ENCODE data around the gene LUZP1. TPM values are rescaled to one million over a fixed set of nuclear protein-coding genes. Genes with fewer than 3 reads are reported as not detected.

Gene LUZP1
- total RNA-seq, 4 donors from 2014 or later = 20.8 to 25.7 (median 22.9) TPM

DNA sequence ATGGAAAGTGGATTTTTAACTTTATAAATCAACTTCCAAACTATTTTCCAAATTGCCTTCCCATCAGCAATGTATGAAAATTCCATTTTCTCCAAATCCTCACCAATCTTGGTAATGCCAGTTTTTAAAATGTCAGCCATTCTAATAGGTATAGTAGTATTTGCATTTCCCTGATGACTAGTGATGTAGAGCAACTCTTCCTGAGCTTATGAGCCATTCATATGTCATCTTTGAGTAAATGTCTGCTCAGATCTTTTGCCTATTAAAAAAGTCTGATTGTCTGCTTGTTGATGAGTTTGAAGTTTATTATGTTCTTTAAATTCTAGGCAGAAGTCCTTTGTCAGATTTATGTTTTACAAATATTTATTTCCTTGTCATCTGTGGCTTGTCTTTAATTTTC is 94.6 kb downstream of the LUZP1 start:
- Histone ChIP-seq H3K9me3 (no peaks in the 10 kb centered on the region), H3K27ac (no peak overlapping the region), H3K4me3 (no peak overlapping the region), H3K27me3 (no peaks in the 10 kb centered on the region), H3K4me1 (peaks cover 1% of the 10 kb centered on the region), H3K36me3 (peaks cover 66% of the 10 kb centered on the region)
- TF ChIP-seq EP300 (IDR thresholded peaks at IDR 0.05) = no peak
- no peak for TF ChIP-seq POLR2A (IDR thresholded peaks at IDR 0.05)
- no peak for TF ChIP-seq POLR2AphosphoS5 (IDR thresholded peaks at IDR 0.05)
- TF ChIP-seq, protein P1, sequence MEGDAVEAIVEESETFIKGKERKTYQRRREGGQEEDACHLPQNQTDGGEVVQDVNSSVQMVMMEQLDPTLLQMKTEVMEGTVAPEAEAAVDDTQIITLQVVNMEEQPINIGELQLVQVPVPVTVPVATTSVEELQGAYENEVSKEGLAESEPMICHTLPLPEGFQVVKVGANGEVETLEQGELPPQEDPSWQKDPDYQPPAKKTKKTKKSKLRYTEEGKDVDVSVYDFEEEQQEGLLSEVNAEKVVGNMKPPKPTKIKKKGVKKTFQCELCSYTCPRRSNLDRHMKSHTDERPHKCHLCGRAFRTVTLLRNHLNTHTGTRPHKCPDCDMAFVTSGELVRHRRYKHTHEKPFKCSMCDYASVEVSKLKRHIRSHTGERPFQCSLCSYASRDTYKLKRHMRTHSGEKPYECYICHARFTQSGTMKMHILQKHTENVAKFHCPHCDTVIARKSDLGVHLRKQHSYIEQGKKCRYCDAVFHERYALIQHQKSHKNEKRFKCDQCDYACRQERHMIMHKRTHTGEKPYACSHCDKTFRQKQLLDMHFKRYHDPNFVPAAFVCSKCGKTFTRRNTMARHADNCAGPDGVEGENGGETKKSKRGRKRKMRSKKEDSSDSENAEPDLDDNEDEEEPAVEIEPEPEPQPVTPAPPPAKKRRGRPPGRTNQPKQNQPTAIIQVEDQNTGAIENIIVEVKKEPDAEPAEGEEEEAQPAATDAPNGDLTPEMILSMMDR (IDR thresholded peaks at IDR 0.05) = no peak
- DNase-seq (ENCODE audit: low spot score in 2 of 2) = no peak

DNA sequence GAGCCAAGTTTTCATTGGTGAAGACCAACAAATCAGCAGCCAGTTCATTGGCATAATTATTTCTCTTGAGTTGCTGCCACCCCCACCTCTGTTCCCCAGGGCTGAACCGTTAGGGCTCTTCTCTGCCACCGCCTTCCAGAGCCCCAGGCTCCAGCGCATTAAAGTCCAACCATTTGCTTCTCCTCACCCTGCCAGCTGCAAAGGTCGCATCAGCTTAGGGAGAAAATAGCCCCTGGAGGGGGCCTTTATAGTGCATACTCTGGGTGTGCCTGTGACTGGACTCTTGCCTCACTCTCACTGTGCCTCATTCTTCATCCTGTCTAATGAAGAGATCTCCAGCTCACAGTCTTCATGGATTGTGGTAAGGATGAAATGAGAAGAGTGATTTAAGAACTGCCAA is 99.0 kb downstream of the LUZP1 start:
- Histone ChIP-seq H3K27me3 (no peaks in the 10 kb centered on the region), H3K9me3 (no peaks in the 10 kb centered on the region), H3K4me1 (no peaks in the 10 kb centered on the region), H3K36me3 (peaks cover 68% of the 10 kb centered on the region), H3K4me3 (no peak overlapping the region), H3K27ac (no peak overlapping the region)
- no peak for TF ChIP-seq EP300 (IDR thresholded peaks at IDR 0.05)
- TF ChIP-seq, protein P1 (IDR thresholded peaks at IDR 0.05) = no peak
- TF ChIP-seq POLR2A (IDR thresholded peaks at IDR 0.05) = no peak
- 86% methylated on average over 4 of the region's 4 CpGs for WGBS
- no peak for DNase-seq (ENCODE audit: low spot score in 2 of 2)

DNA sequence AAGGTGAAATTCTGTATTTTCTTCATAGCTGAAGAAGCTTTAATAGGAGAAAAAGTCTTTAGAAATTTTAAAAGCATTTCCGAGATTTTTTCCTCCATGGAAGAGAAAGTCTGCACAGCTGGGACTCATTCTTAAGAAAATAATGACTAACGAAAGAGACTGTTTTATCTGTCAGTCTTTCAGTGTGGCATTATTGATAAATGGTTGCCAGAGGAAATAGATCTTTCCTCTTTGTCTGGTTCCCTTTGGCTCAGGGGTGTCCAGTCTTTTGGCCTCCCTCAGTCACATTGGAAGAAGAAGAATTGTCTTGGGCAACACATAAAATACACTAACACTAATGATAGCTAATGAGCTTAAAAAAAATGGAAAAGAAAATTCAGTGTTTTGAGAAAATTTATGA is 99.5 kb downstream of the LUZP1 start:
- Histone ChIP-seq H3K27me3 (no peaks in the 10 kb centered on the region), H3K4me3 (no peak overlapping the region), H3K4me1 (no peaks in the 10 kb centered on the region), H3K9me3 (no peaks in the 10 kb centered on the region), H3K36me3 (peaks cover 68% of the 10 kb centered on the region), H3K27ac (no peak overlapping the region)
- no peak for DNase-seq (ENCODE audit: low spot score in 2 of 2)
- 90% methylated on average over 2 of the region's 2 CpGs for WGBS
- TF ChIP-seq POLR2A (IDR thresholded peaks at IDR 0.05) (no peak), EP300 (IDR thresholded peaks at IDR 0.05) (no peak), POLR2AphosphoS5 (IDR thresholded peaks at IDR 0.05) (no peak)
- TF ChIP-seq, protein P1 (IDR thresholded peaks at IDR 0.05) = no peak

DNA sequence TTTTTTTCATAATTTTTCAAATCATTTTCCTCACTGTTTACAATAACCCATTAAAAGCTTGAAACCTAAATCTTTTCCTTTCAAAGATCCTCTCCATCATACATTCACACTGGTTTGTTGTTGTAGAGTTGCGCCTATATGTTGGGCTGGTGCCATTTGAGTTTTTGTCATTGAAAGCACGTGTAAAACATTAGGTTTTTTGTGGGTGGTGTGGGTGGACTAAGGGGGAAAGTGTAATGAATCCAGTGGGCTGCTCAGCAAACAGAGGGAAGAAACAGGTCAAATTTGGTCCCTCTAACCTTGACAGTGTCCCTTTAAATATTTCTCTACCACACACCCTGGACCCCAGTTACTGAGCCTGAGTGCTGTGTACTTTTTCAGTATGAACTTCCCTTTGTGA is 102.6 kb downstream of the LUZP1 start:
- Histone ChIP-seq H3K36me3 (peaks cover 64% of the 10 kb centered on the region), H3K27ac (no peak overlapping the region), H3K27me3 (no peaks in the 10 kb centered on the region), H3K4me3 (no peak overlapping the region), H3K4me1 (no peaks in the 10 kb centered on the region), H3K9me3 (no peaks in the 10 kb centered on the region)
- WGBS = 88% methylated on average over 2 of the region's 2 CpGs
- no peak for DNase-seq (ENCODE audit: low spot score in 2 of 2)
- TF ChIP-seq, protein P1 (IDR thresholded peaks at IDR 0.05) = no peak
- TF ChIP-seq POLR2A (IDR thresholded peaks at IDR 0.05) (no peak), EP300 (IDR thresholded peaks at IDR 0.05) (no peak), POLR2AphosphoS5 (IDR thresholded peaks at IDR 0.05) (no peak)

DNA sequence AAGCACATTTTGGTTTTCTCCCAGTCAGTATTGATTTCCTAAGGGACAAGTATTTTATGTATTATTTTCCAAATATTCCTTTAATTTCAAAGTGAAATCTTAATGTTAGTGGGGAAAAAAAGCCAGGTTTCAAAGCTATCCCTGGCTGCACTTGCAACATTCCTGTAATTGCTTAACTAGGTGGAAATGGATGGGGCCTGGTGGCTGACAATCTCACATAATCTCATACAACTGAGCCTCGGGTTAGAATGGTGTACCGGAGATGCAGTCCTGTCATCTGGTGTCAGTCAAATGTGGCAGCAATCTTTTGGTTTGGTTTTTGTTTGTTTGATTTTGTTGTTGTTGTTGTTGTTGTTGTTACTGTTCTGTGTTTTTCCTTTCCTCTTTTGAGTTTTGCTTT is 103.3 kb downstream of the LUZP1 start:
- Histone ChIP-seq H3K27ac (no peak overlapping the region), H3K4me1 (no peaks in the 10 kb centered on the region), H3K36me3 (peaks cover 64% of the 10 kb centered on the region), H3K9me3 (no peaks in the 10 kb centered on the region), H3K4me3 (no peak overlapping the region), H3K27me3 (no peaks in the 10 kb centered on the region)
- no peak for TF ChIP-seq EP300 (IDR thresholded peaks at IDR 0.05)
- TF ChIP-seq POLR2A (IDR thresholded peaks at IDR 0.05) = no peak
- no peak for TF ChIP-seq POLR2AphosphoS5 (IDR thresholded peaks at IDR 0.05)
- no peak for DNase-seq (ENCODE audit: low spot score in 2 of 2)
- 90% methylated on average over 2 of the region's 2 CpGs for WGBS

DNA sequence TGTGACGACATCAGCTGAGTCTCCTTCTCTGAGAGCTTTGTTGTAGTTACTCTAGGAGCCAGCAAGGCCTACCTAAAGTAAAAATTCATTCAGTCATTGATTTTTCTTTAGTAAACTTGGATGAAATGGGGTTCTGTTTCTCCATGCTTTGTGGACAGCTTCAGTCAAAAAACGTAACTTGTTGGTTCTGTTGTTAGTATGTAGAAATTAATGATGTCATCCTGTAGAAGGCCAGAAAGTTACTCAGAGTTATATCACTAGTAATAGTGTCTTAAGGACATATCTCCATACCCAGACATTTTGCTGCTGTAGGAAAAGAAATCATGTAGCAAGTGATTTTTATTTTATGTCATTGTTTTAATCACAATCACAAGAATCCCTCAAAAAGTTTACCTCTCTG is 106.4 kb downstream of the LUZP1 start:
- peaks cover 69% of the 10 kb centered on the region for H3K36me3 ChIP-seq
- H3K4me3 ChIP-seq = no peak overlapping the region

More for the DNA sequence above, 106.4 kb downstream of the LUZP1 start:
- H3K27me3 ChIP-seq = no peaks in the 10 kb centered on the region
- H3K27ac ChIP-seq = no peak overlapping the region
- 76% methylated on average over 2 of the region's 2 CpGs for WGBS
- no peaks in the 10 kb centered on the region for H3K4me1 ChIP-seq
- TF ChIP-seq EP300 (IDR thresholded peaks at IDR 0.05) (no peak), POLR2A (IDR thresholded peaks at IDR 0.05) (no peak), POLR2AphosphoS5 (IDR thresholded peaks at IDR 0.05) (no peak)
- TF ChIP-seq, protein P1 (IDR thresholded peaks at IDR 0.05) = no peak
- no peaks in the 10 kb centered on the region for H3K9me3 ChIP-seq
- no peak for DNase-seq (ENCODE audit: low spot score in 2 of 2)

Measured in suprapubic skin (tissue), 4 donors.